Measurements from ENCODE around the gene ADAM15. TPM values are rescaled to one million over a fixed set of nuclear protein-coding genes. Genes with fewer than 3 reads are reported as not detected.

The ADAM15 gene
- polyA plus RNA-seq, 2 of the 4 experiments (the other 2 are of a cell fraction): 25.6 to 33.0 TPM

GRCh38 chr1:155008015-155008941 is 42.8 kb upstream of the ADAM15 start:
- peaks cover 91% of the 10 kb centered on the region for H3K4me1 ChIP-seq
- 77% methylated on average over 8 of the region's 16 CpGs for WGBS (ENCODE audit: missing lambda C conversion rate)
- ATAC-seq (no peak), FAIRE-seq (no peak), DNase-seq (ENCODE audit: low read depth in 1 of 2, low spot score in 1 of 2) (no peak)
- POLR2A ChIA-PET: no interaction called here
- peak overlapping the region; percentile 88 for H3K4me2 ChIP-seq
- H3K9me3 ChIP-seq: no peaks in the 10 kb centered on the region
- TF ChIP-seq CEBPB (IDR thresholded peaks at IDR 0.05) (peak in 1 of 2 experiments; percentile 25; a peak in 1 of 4 replicates), TFCP2L1 (CRISPR knock-in tag; IDR thresholded peaks at IDR 0.05) (no peak), POLR2AphosphoS2 (conservative IDR thresholded peaks at IDR 0.05; ENCODE audit: low read length) (no peak), KDM5A (IDR thresholded peaks at IDR 0.05) (no peak), BHLHE40 (IDR thresholded peaks at IDR 0.05; ENCODE audit: low read depth, low read length) (no peak), ESRRA (IDR thresholded peaks at IDR 0.05; ENCODE audit: borderline replicate concordance, low read length) (no peak), RAD21 (conservative IDR thresholded peaks at IDR 0.05 in 1 of 2, IDR thresholded peaks at IDR 0.05 in 1 of 2) (no peak), JUNB (IDR thresholded peaks at IDR 0.05) (no peak)
- TF ChIP-seq, protein P1, sequence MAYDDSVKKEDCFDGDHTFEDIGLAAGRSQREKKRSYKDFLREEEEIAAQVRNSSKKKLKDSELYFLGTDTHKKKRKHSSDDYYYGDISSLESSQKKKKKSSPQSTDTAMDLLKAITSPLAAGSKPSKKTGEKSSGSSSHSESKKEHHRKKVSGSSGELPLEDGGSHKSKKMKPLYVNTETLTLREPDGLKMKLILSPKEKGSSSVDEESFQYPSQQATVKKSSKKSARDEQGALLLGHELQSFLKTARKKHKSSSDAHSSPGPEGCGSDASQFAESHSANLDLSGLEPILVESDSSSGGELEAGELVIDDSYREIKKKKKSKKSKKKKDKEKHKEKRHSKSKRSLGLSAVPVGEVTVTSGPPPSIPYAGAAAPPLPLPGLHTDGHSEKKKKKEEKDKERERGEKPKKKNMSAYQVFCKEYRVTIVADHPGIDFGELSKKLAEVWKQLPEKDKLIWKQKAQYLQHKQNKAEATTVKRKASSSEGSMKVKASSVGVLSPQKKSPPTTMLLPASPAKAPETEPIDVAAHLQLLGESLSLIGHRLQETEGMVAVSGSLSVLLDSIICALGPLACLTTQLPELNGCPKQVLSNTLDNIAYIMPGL (CRISPR knock-in tag; IDR thresholded peaks at IDR 0.05; ENCODE audit: borderline replicate concordance): no peak
- peak overlapping the region; percentile 98 to 100 for H3K27ac ChIP-seq
- CTCF ChIA-PET: no interaction called here
- H3K4me3 ChIP-seq: no peak overlapping the region

GRCh38 chr1:155009221-155009711 is 41.9 kb upstream of the ADAM15 start:
- FAIRE-seq (no peak), ATAC-seq (no peak), DNase-seq (ENCODE audit: low read depth in 1 of 2, low spot score in 1 of 2) (no peak)
- H3K4me1 ChIP-seq: peaks cover 100% of the 10 kb centered on the region
- TF ChIP-seq, protein P2, sequence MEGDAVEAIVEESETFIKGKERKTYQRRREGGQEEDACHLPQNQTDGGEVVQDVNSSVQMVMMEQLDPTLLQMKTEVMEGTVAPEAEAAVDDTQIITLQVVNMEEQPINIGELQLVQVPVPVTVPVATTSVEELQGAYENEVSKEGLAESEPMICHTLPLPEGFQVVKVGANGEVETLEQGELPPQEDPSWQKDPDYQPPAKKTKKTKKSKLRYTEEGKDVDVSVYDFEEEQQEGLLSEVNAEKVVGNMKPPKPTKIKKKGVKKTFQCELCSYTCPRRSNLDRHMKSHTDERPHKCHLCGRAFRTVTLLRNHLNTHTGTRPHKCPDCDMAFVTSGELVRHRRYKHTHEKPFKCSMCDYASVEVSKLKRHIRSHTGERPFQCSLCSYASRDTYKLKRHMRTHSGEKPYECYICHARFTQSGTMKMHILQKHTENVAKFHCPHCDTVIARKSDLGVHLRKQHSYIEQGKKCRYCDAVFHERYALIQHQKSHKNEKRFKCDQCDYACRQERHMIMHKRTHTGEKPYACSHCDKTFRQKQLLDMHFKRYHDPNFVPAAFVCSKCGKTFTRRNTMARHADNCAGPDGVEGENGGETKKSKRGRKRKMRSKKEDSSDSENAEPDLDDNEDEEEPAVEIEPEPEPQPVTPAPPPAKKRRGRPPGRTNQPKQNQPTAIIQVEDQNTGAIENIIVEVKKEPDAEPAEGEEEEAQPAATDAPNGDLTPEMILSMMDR (IDR thresholded peaks at IDR 0.05): no peak
- no peak for TF ChIP-seq RFX5 (IDR thresholded peaks at IDR 0.05)
- TF ChIP-seq ZC3H11A (IDR thresholded peaks at IDR 0.05): no peak
- TF ChIP-seq FOSL2 (IDR thresholded peaks at IDR 0.05): no peak
- no peak for TF ChIP-seq FOSL2 (CRISPR knock-in tag; IDR thresholded peaks at IDR 0.05)
- TF ChIP-seq GATA3 (IDR thresholded peaks at IDR 0.05; ENCODE audit: borderline replicate concordance): no peak
- TF ChIP-seq HOXB5 (CRISPR knock-in tag; IDR thresholded peaks at IDR 0.05): no peak
- no peak for TF ChIP-seq SREBF2 (IDR thresholded peaks at IDR 0.05)
- TF ChIP-seq POLR2AphosphoS2 (conservative IDR thresholded peaks at IDR 0.05; ENCODE audit: low read length): no peak
- no peak for TF ChIP-seq KDM1A (IDR thresholded peaks at IDR 0.05; ENCODE audit: low read depth)
- no peak for TF ChIP-seq ZSCAN20 (CRISPR knock-in tag; IDR thresholded peaks at IDR 0.05)
- TF ChIP-seq RNF2 (IDR thresholded peaks at IDR 0.05; ENCODE audit: borderline replicate concordance, low read depth): no peak
- TF ChIP-seq CHD2 (IDR thresholded peaks at IDR 0.05; ENCODE audit: low read length, partially characterized antibody): no peak
- no peak for TF ChIP-seq JUN (IDR thresholded peaks at IDR 0.05)
- no peak for TF ChIP-seq RCOR1 (IDR thresholded peaks at IDR 0.05; ENCODE audit: low read depth, low read length)
- no peak for TF ChIP-seq RAD21 (conservative IDR thresholded peaks at IDR 0.05 in 1 of 2, IDR thresholded peaks at IDR 0.05 in 1 of 2)
- TF ChIP-seq NFE2L2 (conservative IDR thresholded peaks at IDR 0.05; ENCODE audit: low read length): no peak
- CTCF ChIA-PET: no interaction called here
- H3K9me3 ChIP-seq: no peaks in the 10 kb centered on the region
- WGBS (ENCODE audit: missing lambda C conversion rate): 100% methylated on average over 5 of the region's 12 CpGs
- H3K27ac ChIP-seq: peak overlapping the region in 1 of 2 experiments; percentile 100; a peak in 3 of 6 replicates
- POLR2A ChIA-PET: no interaction called here
- H3K4me3 ChIP-seq: no peak overlapping the region
- H3K4me2 ChIP-seq: peak overlapping the region; percentile 88; the same call in 2 of the 3 replicates

All from A549 (cell line).